Myometrial cell (primary cell): Measurements from ENCODE around the gene MRPL43. TPM values are rescaled to one million over a fixed set of nuclear protein-coding genes. Genes with fewer than 3 reads are reported as not detected.

Experiments
- total RNA-seq: library from RNA; depleted of rRNA; stranded (reverse); fragments of >200 nt; gene quantifications from 2 replicates; pipeline ENCODE4 v1.2.3, GENCODE V29; 2015

The MRPL43 gene
- total RNA-seq, result 119 and 129 TPM in 2 replicates

DNA sequence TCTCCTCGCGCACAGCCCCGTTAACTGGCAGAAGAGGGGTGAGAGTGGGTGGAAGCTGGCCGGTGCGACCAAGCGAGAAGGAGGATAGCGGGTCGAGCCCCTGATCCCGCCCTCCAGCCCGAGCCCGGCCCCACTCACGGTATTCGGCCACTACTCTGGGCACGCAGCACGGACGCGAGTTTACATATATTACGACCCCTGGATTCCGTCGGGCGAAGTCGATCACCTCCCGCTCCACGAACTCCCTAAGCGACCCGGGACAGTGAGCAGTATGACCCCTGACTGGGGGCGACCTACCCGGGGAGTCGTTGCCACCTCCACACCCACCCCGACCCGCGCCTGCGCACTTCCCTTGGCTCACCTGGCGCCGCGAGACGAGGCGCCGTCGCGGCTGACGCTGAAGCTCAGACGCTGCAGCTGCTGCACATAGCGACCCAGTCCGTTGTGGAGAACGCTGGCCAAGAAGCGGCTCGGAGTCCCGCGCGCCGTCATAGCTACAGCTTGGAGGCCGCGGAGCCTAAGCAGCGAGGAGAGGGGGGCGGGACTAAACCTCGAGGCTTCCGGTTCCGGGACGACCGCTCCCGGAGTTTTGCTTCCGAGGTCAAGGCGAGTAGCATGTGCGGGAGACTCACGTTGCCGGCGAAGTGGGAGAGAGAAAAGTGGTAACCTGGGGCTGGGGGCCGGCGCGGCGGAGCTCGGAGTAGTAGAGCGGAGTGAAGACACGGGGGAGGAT, at the start of gene MRPL43, which contains the start of gene TWNK:
Gene MRPL43 (minus strand): TSS at position 546 of the 733 bp plus-strand sequence. CDS start 54 bp downstream, at position 492.
Gene TWNK (plus strand): TSS at position 592 of the 733 bp plus-strand sequence. CDS start 668 bp downstream, outside the sequence.

GRCh38 chr10:101031128-101031795, 44.0 kb upstream of the MRPL43 start, which contains the start of the genes PDZD7 and SFXN3:
Gene PDZD7 (minus strand): TSS chr10:101031129. CDS start chr10:101030219, 910 bp downstream.
Gene SFXN3 (plus strand): TSS chr10:101031234. CDS start chr10:101034695, 3,461 bp downstream.

GRCh38 chr10:100999742-101000126, 12.4 kb upstream of the MRPL43 start, which contains the start of gene LZTS2:
Gene LZTS2 (plus strand): TSS chr10:100999808. CDS start chr10:101002539, 2,731 bp downstream.

DNA sequence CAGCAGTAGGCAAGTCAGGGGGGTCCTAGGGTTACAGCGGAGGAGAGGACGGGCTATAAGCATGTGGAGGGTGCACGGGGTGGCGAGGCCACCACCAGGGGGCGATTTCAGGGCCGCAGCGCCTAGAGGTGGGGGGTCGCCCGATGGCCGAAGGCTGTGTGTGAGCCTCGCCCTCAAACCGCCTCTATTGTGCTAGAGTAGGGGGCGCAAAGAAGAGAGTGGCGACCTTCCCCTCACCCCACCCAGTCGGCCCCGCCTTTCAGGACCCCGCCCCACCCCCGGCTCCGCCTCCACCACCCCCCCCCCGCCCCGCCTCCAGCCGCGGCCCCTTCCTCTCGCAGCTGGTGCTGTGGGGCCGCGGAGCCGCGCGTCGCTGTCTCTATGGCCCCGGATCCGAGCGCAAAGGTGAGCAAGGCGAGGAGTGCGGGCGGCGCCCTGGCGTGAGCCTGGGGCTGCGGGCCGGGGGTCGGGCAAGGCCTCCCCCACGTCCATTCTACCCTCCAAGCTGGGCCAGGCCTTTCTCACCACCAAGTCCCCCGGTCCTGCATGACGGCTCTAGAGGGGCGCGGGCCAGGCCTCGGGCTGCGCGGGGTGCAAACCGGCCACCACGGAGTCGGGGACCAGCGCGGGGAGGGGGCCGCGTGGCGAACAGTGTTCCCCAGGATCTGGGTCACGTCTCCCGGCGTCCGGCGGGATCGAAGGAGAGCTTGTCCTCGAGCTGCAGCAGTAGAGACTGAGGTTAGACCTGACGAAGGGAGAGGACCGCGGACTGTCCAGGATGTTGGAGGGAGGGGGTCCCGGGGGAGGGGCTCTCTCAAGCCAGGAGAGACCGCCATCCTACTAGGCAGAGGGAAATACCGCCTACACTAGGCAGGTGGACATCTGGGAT, 17.9 kb downstream of the MRPL43 start, which contains the start of gene SEMA4G:
Gene SEMA4G (plus strand): TSS at position 318 of the 889 bp plus-strand sequence. CDS start 3,409 bp downstream, outside the sequence.

Other genes with a start within 250 kb of the MRPL43 start
- not detected in 2 replicates for gene PAX2, start 241.9 kb downstream of the MRPL43 start, total RNA-seq
- 29.1 and 34.6 TPM in 2 replicates for gene SLF2, start 74.5 kb downstream of the MRPL43 start, total RNA-seq
- 0.29 and 0.89 TPM in 2 replicates for gene SEMA4G, start 18.0 kb downstream of the MRPL43 start, total RNA-seq
- gene TWNK, start within 50 bp of the MRPL43 start, total RNA-seq, result 1.7 and 3.7 TPM in 2 replicates
- gene LZTS2, start 12.3 kb upstream of the MRPL43 start, total RNA-seq, result 81.7 and 109 TPM in 2 replicates
- gene PDZD7, start 43.6 kb upstream of the MRPL43 start, total RNA-seq, result 1.4 and 2.6 TPM in 2 replicates
- 48.7 and 61.7 TPM in 2 replicates for gene SFXN3, start 43.7 kb upstream of the MRPL43 start, total RNA-seq
- gene KAZALD1, start 74.5 kb upstream of the MRPL43 start, total RNA-seq, result 9.4 and 9.8 TPM in 2 replicates
- gene TLX1, start 143.8 kb upstream of the MRPL43 start, total RNA-seq, result not detected in 2 replicates
- not detected in 2 replicates for gene LBX1, start 242.0 kb upstream of the MRPL43 start, total RNA-seq